HCT116 (cell line): Measurements from ENCODE around the gene MBD3.

Experiments used
- CEBPB ChIP-seq: IDR thresholded peaks from 2 replicates; pipeline ENCODE4 v1.6.1; 2012; ENCODE audit warnings: low read depth
- ELF1 ChIP-seq: IDR thresholded peaks from 2 replicates; pipeline ENCODE4 v1.6.1; 2012; ENCODE audit warnings: low read depth, borderline replicate concordance
- POLR2A ChIP-seq: IDR thresholded peaks from 2 replicates; pipeline ENCODE4 v1.7.0; 2011; ENCODE audit warnings: borderline replicate concordance; ENCODE audit not compliant: insufficient read depth, insufficient read length; ENCODE audit errors: extremely low read depth
- SRF ChIP-seq: IDR thresholded peaks from 2 replicates; pipeline ENCODE4 v1.6.1; 2012; ENCODE audit warnings: low read depth
- YY1 ChIP-seq: IDR thresholded peaks from 2 replicates; pipeline ENCODE4 v1.6.1; 2011; ENCODE audit warnings: low read length, low read depth, moderate library complexity, mild to moderate bottlenecking; ENCODE audit not compliant: insufficient replicate concordance; ENCODE audit errors: extremely low read depth
- ZNF274 ChIP-seq: fragments of 200-500 bp; sonication (Bioruptor generic); IDR thresholded peaks from 2 replicates; pipeline ENCODE4 v1.6.1; 2014; ENCODE audit warnings: mild to moderate bottlenecking, low read depth, low read length, inconsistent platforms
- TF ChIP-seq, protein P1 (sequence below), 3 experiments: fragments of 200-600 bp in 1 of 3; sonication (generic) in 1 of 3; IDR thresholded peaks in 2 of 3; conservative IDR thresholded peaks in 1 of 3; 2 replicates each; pipeline ENCODE4 v1.5.1; 2012 to 2017; ENCODE audit warnings: low read depth in 2 of 3, low read length in 2 of 3, antibody characterized with exemption in 1 of 3, borderline replicate concordance in 1 of 3, control low read depth in 1 of 3, mild to moderate bottlenecking in 1 of 3, mixed read lengths in 1 of 3, mixed run types in 1 of 3, moderate library complexity in 1 of 3; ENCODE audit not compliant: insufficient read depth in 1 of 3

DNA sequence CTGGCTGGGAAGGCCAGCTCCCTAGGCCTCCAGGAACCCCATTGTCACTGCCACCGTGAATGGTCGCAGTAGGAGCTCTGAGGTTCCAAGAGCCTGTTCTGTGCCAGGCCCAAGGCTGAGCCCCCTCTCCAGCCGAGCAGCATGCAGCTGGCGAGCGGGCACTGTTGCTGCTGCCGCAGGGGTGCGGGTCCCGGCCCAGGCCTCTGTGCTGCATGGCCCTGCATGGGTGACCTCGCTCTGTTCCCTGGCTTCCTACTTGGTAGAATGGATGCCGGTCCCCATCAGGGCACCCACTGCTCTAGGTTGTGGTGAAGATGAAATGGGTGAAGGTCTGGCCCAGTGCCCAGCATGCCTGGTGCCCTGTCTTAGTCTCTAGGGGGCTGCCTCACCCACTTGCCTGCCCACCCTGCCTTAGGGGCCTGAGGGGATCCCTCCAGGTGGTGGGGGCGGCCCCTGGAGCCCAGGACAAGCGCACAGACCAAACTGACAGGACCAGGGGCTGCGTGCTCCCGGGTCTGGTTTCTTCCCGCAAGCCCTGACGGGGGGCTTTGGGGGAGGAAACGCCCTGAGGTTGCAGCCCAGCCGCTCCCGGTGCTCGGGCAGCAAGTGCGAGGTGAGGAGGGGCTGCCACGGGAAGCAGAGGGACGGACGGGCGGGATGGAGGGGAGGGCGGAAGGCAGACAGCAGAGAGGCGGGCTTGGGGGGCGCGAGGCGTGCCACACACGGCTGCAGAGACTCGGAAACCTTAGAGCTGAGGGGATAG lies 21.3 kb upstream of the MBD3 start:
- TF ChIP-seq, protein P1, sequence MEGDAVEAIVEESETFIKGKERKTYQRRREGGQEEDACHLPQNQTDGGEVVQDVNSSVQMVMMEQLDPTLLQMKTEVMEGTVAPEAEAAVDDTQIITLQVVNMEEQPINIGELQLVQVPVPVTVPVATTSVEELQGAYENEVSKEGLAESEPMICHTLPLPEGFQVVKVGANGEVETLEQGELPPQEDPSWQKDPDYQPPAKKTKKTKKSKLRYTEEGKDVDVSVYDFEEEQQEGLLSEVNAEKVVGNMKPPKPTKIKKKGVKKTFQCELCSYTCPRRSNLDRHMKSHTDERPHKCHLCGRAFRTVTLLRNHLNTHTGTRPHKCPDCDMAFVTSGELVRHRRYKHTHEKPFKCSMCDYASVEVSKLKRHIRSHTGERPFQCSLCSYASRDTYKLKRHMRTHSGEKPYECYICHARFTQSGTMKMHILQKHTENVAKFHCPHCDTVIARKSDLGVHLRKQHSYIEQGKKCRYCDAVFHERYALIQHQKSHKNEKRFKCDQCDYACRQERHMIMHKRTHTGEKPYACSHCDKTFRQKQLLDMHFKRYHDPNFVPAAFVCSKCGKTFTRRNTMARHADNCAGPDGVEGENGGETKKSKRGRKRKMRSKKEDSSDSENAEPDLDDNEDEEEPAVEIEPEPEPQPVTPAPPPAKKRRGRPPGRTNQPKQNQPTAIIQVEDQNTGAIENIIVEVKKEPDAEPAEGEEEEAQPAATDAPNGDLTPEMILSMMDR (IDR thresholded peaks at IDR 0.05 in 2 of 3, conservative IDR thresholded peaks at IDR 0.05 in 1 of 3; ENCODE audit: borderline replicate concordance in 1 of 3, insufficient read depth in 1 of 3, low read depth in 2 of 3, low read length in 2 of 3) = no peak
- TF ChIP-seq YY1 (no peak), ZNF274 (no peak), CEBPB (no peak), POLR2A (no peak), SRF (no peak), ELF1 (no peak)
